Left kidney (tissue), 2 donors: ENCODE data around the gene C14orf119. TPM values are rescaled to one million over a fixed set of nuclear protein-coding genes. Genes with fewer than 3 reads are reported as not detected.
A peak's percentile ranks its signal among the peaks of the same experiment; 100 is the strongest.

ENCODE experiments used
- DNase-seq: peaks from one replicate; pipeline ENCODE4 v3.0.0-alpha.2; 2013
- polyA plus RNA-seq: library from polyadenylated mRNA; unstranded; fragments of 120-200 nt; gene quantifications from one replicate; pipeline ENCODE4 v1.2.1, GENCODE V29; 2013; ENCODE audit not compliant: insufficient read length

The C14orf119 gene
- polyA plus RNA-seq, 1 donor = 76.1 TPM

DNA sequence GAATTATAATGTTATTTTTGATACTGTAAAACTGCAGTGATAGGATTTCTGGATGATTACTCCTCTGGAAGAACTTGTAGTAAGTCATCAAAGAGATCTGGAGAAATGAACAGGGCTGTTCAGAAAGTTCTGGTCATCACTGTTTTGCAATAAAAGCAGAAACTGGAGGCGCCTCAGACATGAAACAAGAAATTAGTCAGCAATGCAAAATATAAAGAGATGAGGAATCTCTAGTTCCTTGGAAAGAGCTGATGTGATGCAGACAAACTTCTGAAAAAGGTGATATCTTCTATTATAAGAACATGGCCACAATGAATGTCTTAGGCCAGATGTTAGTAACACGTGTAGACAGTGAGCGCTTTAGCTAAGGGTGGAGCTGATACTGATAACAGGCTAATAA lies 9.8 kb upstream of the C14orf119 start:
- DNase-seq = no peak

- no peak for DNase-seq
These were observed 8.7 kb upstream of the C14orf119 start for GRCh38 chr14:23086565-23086964.

DNA sequence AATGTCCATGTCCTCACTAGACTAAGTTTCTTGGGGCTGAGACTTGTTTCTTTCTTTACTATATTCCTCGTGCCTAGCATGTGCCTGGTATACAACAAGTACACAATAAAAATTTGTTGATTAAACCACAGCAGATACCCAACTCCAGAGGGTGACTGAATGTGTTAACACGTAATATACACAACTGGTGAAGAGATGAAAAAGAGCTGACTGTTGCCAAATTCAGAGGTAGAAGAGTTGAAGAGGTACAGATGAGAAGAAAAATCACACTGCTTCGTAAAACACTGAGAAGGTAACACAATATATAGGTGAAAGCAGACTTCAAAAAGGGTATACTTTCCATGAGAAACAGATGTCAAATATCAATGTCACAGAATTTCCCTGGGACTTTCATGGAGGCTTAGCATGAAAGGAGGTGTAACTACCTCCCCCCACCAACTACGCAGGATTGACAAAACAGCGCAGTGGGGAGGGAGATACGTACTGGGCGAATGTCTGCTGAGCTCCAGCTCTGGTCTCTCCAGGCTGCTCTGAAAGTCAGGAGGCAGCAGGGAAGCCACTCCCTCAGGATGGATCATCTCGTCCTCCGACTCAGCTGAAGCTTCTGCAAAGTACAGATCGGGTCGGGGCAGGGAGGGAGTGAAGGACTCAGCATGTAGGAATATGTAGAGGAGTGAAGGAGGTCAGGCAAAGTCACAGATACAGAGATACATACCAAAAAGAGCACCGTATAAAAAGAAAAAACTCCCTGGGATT lies 5.6 kb upstream of the C14orf119 start:
- DNase-seq = no peak

GRCh38 chr14:23090254-23090636 lies 5.1 kb upstream of the C14orf119 start:
- no peak for DNase-seq

DNA sequence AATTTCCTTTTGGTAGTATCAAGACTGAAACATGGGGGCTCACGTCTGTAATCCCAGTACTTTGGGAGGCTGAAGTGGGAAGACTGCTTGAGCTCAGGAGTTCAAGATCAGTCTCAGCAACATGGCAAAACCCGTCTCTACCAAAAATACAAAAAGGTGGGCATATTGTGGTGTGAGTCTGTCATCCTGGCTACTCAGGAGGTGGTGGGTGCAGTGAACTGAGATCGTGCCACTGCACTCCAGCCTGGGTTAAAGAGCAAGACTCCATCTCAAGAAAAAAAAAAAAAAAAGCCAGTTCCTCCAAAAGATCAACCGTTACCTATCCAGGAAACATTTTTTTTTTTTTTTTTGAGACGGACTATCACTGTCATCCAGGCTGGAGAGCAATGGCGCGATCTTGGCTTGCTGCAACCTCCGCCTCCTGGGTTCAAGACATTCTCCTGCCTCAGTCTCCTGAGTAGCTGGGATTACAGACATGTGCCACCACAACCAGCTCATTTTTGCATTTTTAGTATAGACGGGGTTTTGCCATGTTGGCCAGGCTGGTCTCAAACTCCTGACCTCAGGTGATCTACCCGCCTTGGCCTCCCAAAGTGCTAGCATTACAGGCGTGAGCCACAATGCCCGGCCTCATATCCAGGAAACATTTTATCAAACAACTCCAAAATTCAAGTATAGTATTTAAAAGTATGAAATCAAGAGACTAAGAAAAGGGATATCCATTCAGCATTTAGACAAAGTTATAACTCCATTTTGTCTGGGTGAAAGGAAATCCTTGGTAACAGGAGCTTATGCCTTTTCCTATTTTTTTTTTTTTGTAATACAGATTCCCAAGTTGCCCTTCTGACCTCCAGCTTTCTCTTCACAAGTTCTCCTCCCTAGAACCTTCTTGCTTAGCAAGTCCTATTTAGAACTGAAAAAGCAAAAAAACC lies 3.7 kb upstream of the C14orf119 start:
- no peak for DNase-seq

GRCh38 chr14:23093104-23093503 lies 2.2 kb upstream of the C14orf119 start:
- no peak for DNase-seq

GRCh38 chr14:23093526-23093925 lies 1.8 kb upstream of the C14orf119 start:
- DNase-seq = no peak

DNA sequence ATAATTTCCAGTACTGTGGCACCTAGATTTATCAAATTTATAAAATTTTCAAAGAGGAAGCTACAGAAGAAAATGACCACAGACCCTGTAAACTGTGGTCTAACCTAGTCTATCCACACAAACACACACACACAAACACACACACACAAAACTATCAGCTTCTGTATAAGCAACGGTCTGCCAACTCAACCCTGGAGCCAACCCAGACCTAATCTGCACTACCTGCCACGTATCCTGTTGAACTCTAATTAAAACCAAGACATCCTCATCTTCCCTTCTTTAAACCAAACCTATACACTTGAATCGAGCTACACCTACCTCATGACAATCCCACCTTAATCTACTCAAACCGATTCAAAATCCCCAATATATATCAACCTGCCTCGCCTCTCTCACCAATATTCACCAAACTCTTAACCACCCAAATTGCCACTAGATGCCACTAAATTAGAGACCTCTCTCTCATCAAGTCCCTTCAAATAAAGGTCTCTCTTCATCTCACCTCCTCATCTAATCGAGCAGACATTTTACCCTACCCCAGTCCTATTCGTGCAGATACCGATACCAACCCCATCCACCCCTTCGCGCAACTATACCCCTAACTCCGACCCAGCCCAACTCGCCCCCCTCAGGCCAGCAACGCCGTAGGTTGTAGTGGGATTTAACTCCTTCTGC lies 1.2 kb upstream of the C14orf119 start:
- DNase-seq = no peak

DNA sequence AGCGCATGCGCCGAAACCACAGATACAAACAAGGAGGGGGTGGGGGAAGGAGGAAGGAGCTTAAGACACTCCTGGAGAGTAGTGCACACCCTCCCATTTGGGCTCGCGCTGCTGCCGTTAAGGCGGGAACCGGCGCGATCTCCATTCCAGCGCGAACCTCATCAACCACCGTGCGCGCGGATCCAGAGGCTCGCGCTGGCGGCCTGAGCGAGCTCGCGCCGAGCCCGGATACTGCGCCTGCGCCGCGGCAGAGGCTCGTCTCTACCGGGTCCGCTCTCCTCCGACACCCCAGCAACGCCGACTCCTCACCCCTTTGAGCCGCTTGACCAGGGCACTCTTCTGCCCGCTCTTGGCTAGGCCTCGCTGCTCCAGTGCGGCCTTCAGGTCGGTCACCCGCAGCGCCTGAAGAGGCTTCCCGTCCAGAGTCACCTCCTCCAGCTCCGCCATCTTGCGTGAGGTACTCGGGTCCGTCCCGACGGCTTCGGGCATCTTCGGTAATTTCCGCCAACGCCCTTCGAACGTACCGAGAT lies 574 bp upstream of the C14orf119 start, which contains the start of gene ACIN1:
TSS of gene ACIN1 (minus strand) at position 471 of the 530 bp plus-strand sequence. CDS start at position 447, 24 bp downstream.
- peak; percentile 88 for DNase-seq

DNA sequence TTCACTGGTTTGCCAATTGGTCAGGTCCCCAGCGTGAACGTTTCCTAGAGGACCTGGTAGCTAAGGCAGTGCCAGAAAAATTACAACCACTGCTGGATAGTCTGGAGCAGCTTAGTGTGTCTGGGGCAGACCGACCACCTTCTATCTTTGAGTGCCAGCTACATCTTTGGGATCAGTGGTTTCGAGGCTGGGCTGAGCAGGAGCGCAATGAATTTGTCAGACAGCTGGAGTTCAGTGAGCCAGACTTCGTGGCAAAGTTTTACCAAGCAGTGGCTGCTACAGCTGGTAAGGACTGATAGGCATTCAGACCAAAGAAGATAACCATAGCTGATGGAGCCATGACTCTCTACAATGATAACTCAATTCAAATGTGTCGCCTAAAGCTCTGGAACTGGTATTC lies 2.5 kb downstream of the C14orf119 start:
- no peak for DNase-seq

- DNase-seq = no peak
These were observed 4.0 kb downstream of the C14orf119 start for GRCh38 chr14:23099212-23099861.

- no peak for DNase-seq
These were observed 6.1 kb downstream of the C14orf119 start for GRCh38 chr14:23101213-23101970.

DNA sequence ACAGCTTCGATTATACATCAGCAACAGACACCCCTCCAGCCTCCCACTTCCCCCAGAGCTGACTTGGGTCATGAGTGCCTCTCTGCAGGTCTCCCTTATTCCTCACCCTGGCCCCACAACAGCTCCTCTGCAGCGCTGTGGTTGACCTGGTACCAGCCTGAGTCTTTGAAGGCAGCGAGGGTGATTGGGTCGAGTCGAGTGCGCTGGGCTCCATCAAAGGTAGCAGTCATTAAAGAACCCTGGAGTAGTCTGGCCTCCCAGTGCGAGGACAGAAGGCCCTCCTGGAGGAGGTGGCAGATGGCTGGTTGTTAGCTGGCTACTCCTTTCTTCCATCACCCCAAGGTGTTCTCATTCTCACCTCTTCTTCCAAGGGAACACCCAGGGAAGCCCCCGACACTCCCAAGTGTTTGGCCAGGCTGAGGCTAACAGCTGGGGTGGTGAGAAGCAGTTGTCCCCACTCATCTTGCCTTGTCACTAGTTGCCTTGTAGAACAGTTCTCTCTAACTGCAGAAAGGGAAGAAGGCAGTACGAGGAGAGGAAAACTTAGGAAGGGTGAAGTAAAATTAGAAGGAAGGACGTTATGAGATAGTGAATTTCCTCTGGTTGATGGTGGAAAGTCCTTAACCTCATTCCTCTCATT lies 6.8 kb downstream of the C14orf119 start:
- no peak for DNase-seq

GRCh38 chr14:23102801-23103200 lies 7.5 kb downstream of the C14orf119 start:
- no peak for DNase-seq

GRCh38 chr14:23103581-23103980 lies 8.3 kb downstream of the C14orf119 start:
- no peak for DNase-seq

DNA sequence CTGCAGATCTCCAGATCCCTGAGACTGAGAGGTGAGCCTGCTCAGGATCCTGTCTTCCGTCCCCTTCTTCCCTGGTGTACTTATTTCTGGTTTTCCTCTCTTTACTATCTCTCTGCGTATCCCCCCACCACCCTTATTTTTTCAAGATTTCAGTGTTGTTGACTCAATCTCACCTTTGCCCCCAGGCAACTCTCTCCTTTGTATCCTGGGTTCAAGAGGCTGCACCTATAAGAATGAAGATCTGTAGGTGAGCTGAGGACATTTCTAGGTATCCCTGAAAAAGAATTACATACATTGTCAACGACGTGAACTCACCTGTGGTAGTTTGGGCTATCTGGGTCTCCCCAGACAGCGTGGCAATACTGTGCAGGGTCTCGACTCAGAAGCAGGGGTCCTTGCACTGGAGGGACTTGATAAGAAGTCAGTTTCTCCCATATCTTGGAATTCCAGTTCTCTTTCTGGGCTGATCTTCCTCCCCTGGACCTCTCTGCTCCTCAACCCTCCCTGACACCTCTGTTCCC lies 8.8 kb downstream of the C14orf119 start:
- no peak for DNase-seq

DNA sequence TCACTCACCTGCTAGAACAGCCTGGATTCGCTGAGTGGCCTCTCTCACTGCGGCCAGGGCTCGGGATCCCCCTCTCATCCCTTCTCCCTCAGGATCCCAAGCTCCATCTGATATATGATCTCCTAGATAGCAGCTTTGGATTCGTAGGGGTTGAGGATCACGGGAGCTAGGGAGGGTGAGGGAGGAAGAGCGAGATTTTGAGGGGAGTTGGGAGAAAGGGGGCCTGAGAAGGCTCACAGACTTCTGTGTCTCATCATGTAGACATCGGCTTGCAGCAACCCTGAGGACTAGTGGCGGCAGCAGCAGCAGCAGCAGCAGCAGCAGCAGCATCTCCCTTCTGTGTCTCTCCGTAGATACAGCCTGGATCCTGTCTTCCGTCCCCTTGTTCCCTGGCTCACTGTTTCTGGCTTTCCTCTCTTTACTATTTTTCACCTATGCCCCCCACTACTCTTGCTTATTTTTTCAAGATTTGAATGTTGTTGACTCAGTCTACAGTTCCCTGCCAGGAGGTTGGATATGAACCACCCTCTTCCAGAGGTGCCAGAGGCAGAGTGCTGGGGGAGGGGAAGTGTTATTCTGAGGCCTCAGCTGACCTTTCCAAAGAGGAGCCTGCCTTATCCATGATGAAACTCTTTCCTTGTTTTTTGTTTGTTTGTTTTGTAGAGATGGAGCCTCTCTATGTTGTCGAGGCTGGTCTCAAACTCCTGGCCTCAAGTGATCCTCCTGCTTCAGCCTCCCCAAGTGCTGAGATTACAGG lies 9.5 kb downstream of the C14orf119 start, which contains the start of gene CIROP:
TSS of gene CIROP (minus strand) at position 399 of the 757 bp plus-strand sequence. CDS start at position 330, 69 bp downstream.
- no peak for DNase-seq

GRCh38 chr14:23105348-23105824 lies 10.1 kb downstream of the C14orf119 start:
- DNase-seq = no peak

DNA sequence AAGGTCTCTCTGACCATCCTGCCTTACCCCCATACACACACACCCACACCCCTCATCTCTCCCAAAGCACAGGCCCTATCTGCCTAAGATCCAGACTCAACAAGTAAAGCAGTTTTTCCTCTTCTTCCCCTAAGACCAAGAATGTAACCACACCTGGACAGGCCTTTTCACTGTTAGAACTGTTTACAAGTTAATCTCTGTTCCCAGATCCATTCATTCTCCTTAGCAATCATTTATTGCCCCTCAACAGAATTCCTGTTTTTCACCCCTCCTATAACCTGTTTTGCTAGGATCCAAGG lies 11.4 kb downstream of the C14orf119 start:
- DNase-seq = no peak
